OCI-LY7 (cell line): ENCODE measurements around the gene TLE5. TPM values are rescaled to one million over a fixed set of nuclear protein-coding genes. Genes with fewer than 3 reads are reported as not detected.

Experiments used
- BruUV-seq: library from RNA; stranded (reverse); fragments of 400-500 nt; replicated peaks from 2 replicates; lab custom pipeline; 2021; lab: Mats Ljungman, UMichigan
- CTCF ChIA-PET: fragments of 300-600 bp; sonication (Branson Sonifier 250); formaldehyde crosslinking; loops from one replicate; lab custom pipeline; 2022; ENCODE audit warnings: antibody characterized with exemption; ENCODE audit not compliant: unreplicated experiment; lab: Charles Lee
- POLR2A ChIA-PET: fragments of 300-600 bp; sonication (Branson Sonifier 250); formaldehyde crosslinking; loops from one replicate; lab custom pipeline; 2022; ENCODE audit warnings: antibody characterized with exemption; lab: Charles Lee
- DNase-seq: peaks from one replicate; pipeline ENCODE4 v3.0.0-alpha.2; 2015; ENCODE audit warnings: low spot score
- H2AFZ ChIP-seq: fragments of 200-600 bp; sonication (generic), shearing (Covaris generic); 2 replicates; pipeline ENCODE4 v1.6.1; 2014; ENCODE audit warnings: mild to moderate bottlenecking, antibody characterized with exemption, low read length, moderate library complexity
- H3K27ac ChIP-seq: fragments of 200-600 bp; sonication (generic); 2 replicates; pipeline ENCODE4 v1.5.1; 2014; ENCODE audit warnings: mixed run types, low read depth, mild to moderate bottlenecking, moderate library complexity, low read length, inconsistent platforms; ENCODE audit not compliant: poor library complexity, severe bottlenecking
- H3K36me3 ChIP-seq: fragments of 200-600 bp; sonication (generic); 2 replicates; pipeline ENCODE4 v1.6.1; 2014; ENCODE audit warnings: mild to moderate bottlenecking, antibody characterized with exemption, low read length, moderate library complexity, mixed read lengths; ENCODE audit not compliant: insufficient read depth
- H3K4me1 ChIP-seq: fragments of 200-600 bp; sonication (generic); 2 replicates; pipeline ENCODE4 v1.5.1; 2014; ENCODE audit warnings: mild to moderate bottlenecking, low read length; ENCODE audit not compliant: insufficient read depth, poor library complexity, severe bottlenecking
- H3K4me2 ChIP-seq: fragments of 200-600 bp; sonication (generic); 2 replicates; pipeline ENCODE4 v1.6.1; 2014; ENCODE audit warnings: mild to moderate bottlenecking, low read length
- H3K4me3 ChIP-seq: fragments of 200-600 bp; sonication (generic); 2 replicates; pipeline ENCODE4 v1.5.1; 2014; ENCODE audit warnings: mild to moderate bottlenecking, low read depth, low read length; ENCODE audit not compliant: poor library complexity, severe bottlenecking
- H3K79me2 ChIP-seq: fragments of 200-600 bp; sonication (generic); 2 replicates; pipeline ENCODE4 v1.6.1; 2016; ENCODE audit warnings: low read depth, mild to moderate bottlenecking, low read length, moderate library complexity, mixed read lengths; ENCODE audit not compliant: insufficient read depth
- H3K9me2 ChIP-seq: fragments of 200-600 bp; sonication (generic); 2 replicates; pipeline ENCODE4 v1.6.1; 2016; ENCODE audit warnings: mild to moderate bottlenecking, low read length, mixed read lengths; ENCODE audit not compliant: insufficient read depth
- H3K9me3 ChIP-seq: fragments of 200-600 bp; sonication (generic); 2 replicates; pipeline ENCODE4 v1.6.1; 2014; ENCODE audit warnings: mild to moderate bottlenecking, mixed run types, low read length, mixed read lengths
- H4K20me1 ChIP-seq: fragments of 200-600 bp; sonication (generic); 2 replicates; pipeline ENCODE4 v1.6.1; 2014; ENCODE audit warnings: mild to moderate bottlenecking, antibody characterized with exemption, low read length, moderate library complexity, mixed read lengths; ENCODE audit not compliant: insufficient read depth
- EZH2phosphoT487 ChIP-seq: fragments of 200-600 bp; sonication (generic); IDR thresholded peaks from 2 replicates; pipeline ENCODE4 v1.6.1; 2018; ENCODE audit warnings: low read depth, borderline replicate concordance, mild to moderate bottlenecking, mixed run types, antibody characterized with exemption, low read length, moderate library complexity, mixed read lengths
- intact Hi-C: fragments of 100-400 bp; cut with micrococcal nuclease; formaldehyde crosslinking; loops from one replicate; pipeline ENCODE4 v1.10.0; 2022; ENCODE audit not compliant: unreplicated experiment
- total RNA-seq, 2 experiments: library from RNA; depleted of rRNA in 1 of 2; stranded (reverse); fragments of >200 nt in 1 of 2; shearing (Covaris generic) in 1 of 2; gene quantifications; 2 replicates each; pipeline ENCODE4 v1.2.3, GENCODE V29; 2014 to 2022
- TF ChIP-seq, protein P1 (sequence below): fragments of 200-600 bp; sonication (generic); conservative IDR thresholded peaks from 2 replicates; pipeline ENCODE4 v1.5.1; 2014; ENCODE audit warnings: mild to moderate bottlenecking, antibody characterized with exemption, low read length, moderate library complexity, mixed read lengths

Gene TLE5
- total RNA-seq, 2 experiments from 2014 or later = 376 to 424 TPM

GRCh38 chr19:3045191-3045590 is 17.1 kb downstream of the TLE5 start:
- CTCF ChIA-PET = no interaction called here
- Histone ChIP-seq H4K20me1 (no peaks in the 10 kb centered on the region), H3K9me3 (no peaks in the 10 kb centered on the region), H3K4me3 (no peak overlapping the region), H3K9me2 (no peaks in the 10 kb centered on the region), H3K27ac (no peak overlapping the region), H2AFZ (no peak overlapping the region), H3K79me2 (no peaks in the 10 kb centered on the region), H3K4me1 (peaks cover 11% of the 10 kb centered on the region), H3K36me3 (no peaks in the 10 kb centered on the region), H3K4me2 (no peak overlapping the region)
- no peak for DNase-seq
- intact Hi-C loops = no loop called here
- no peak for TF ChIP-seq EZH2phosphoT487
- TF ChIP-seq, protein P1, sequence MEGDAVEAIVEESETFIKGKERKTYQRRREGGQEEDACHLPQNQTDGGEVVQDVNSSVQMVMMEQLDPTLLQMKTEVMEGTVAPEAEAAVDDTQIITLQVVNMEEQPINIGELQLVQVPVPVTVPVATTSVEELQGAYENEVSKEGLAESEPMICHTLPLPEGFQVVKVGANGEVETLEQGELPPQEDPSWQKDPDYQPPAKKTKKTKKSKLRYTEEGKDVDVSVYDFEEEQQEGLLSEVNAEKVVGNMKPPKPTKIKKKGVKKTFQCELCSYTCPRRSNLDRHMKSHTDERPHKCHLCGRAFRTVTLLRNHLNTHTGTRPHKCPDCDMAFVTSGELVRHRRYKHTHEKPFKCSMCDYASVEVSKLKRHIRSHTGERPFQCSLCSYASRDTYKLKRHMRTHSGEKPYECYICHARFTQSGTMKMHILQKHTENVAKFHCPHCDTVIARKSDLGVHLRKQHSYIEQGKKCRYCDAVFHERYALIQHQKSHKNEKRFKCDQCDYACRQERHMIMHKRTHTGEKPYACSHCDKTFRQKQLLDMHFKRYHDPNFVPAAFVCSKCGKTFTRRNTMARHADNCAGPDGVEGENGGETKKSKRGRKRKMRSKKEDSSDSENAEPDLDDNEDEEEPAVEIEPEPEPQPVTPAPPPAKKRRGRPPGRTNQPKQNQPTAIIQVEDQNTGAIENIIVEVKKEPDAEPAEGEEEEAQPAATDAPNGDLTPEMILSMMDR = no peak
- no TSS peak for BruUV-seq
- POLR2A ChIA-PET = interaction anchor here (0.6 kb wide), 1 partner anchor 39 kb away, joined by 3 read pairs; no protein-coding TSS in a partner anchor

- Histone ChIP-seq H4K20me1 (no peaks in the 10 kb centered on the region), H3K9me3 (no peaks in the 10 kb centered on the region), H3K79me2 (no peaks in the 10 kb centered on the region), H3K36me3 (no peaks in the 10 kb centered on the region), H3K27ac (no peak overlapping the region), H2AFZ (no peak overlapping the region), H3K9me2 (no peaks in the 10 kb centered on the region), H3K4me3 (no peak overlapping the region), H3K4me2 (no peak overlapping the region), H3K4me1 (peaks cover 6% of the 10 kb centered on the region)
- BruUV-seq = no TSS peak
- TF ChIP-seq, protein P1 = no peak
- TF ChIP-seq EZH2phosphoT487 = no peak
- POLR2A ChIA-PET = interaction anchor here (0.6 kb wide), 2 partner anchors 17 to 74 kb away, joined by 3 to 7 read pairs; no protein-coding TSS in a partner anchor
- CTCF ChIA-PET = interaction anchor here (0.6 kb wide), 2 partner anchors 12 to 65 kb away, joined by 3 to 6 read pairs; no protein-coding TSS in a partner anchor
- DNase-seq = no peak
- intact Hi-C loops = no loop called here
These were observed 19.6 kb downstream of the TLE5 start for GRCh38 chr19:3042621-3043267.
